ENCODE data around the gene HOMER1.

DNA sequence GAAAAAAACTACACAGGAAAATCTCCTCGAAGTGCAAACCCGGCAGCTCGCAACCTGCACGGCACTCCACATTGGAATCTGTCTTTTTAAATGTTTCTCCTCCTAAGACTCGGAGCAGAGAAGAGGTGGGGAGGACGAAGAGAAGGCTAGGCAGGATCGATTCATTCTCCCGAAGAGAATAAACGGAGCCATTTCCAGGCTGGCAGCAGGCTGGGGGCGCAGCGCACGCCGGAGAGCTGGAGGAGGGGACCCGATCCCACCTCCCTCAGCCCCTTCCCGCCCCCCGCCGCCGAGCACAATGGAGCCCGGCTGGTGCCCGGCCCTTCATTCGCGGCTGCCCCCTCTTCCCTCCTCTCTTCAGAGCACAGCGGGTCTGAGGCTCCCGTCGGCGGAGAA is 628 bp downstream of the HOMER1 start:
- TF ChIP-seq, protein P1, sequence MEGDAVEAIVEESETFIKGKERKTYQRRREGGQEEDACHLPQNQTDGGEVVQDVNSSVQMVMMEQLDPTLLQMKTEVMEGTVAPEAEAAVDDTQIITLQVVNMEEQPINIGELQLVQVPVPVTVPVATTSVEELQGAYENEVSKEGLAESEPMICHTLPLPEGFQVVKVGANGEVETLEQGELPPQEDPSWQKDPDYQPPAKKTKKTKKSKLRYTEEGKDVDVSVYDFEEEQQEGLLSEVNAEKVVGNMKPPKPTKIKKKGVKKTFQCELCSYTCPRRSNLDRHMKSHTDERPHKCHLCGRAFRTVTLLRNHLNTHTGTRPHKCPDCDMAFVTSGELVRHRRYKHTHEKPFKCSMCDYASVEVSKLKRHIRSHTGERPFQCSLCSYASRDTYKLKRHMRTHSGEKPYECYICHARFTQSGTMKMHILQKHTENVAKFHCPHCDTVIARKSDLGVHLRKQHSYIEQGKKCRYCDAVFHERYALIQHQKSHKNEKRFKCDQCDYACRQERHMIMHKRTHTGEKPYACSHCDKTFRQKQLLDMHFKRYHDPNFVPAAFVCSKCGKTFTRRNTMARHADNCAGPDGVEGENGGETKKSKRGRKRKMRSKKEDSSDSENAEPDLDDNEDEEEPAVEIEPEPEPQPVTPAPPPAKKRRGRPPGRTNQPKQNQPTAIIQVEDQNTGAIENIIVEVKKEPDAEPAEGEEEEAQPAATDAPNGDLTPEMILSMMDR (IDR thresholded peaks at IDR 0.05) = no peak
- TF ChIP-seq POLR2A (IDR thresholded peaks at IDR 0.05) = no peak
- TF ChIP-seq EP300 (IDR thresholded peaks at IDR 0.05) = no peak
- TF ChIP-seq POLR2AphosphoS5 (IDR thresholded peaks at IDR 0.05) = no peak

Data from sigmoid colon (tissue), 4 donors.